Astrocyte (in vitro differentiated cells and primary cell): ENCODE data around the gene AVEN. TPM values are rescaled to one million over a fixed set of nuclear protein-coding genes. Genes with fewer than 3 reads are reported as not detected.

ENCODE experiments used
- DNase-seq: peaks from one replicate; pipeline ENCODE4 v3.0.0-alpha.2; 2010; ENCODE audit warnings: low read depth
- FAIRE-seq: peaks from 2 replicates; lab custom pipeline; 2011; peaks lifted over from hg19 to GRCh38; lab: Jason Lieb, UNC
- H2AFZ ChIP-seq: 2 replicates; pipeline ENCODE4 v1.6.0; 2012; ENCODE audit warnings: low read depth, low read length, inconsistent platforms
- H3K27ac ChIP-seq: 2 replicates; pipeline ENCODE4 v1.5.1; 2011; ENCODE audit warnings: low read depth, low read length, inconsistent platforms
- H3K27me3 ChIP-seq: 2 replicates; pipeline ENCODE4 v1.6.0; 2011; ENCODE audit warnings: low read length, inconsistent platforms; ENCODE audit not compliant: insufficient read depth
- H3K36me3 ChIP-seq: 2 replicates; pipeline ENCODE4 v1.5.1; 2011; ENCODE audit warnings: low read length, inconsistent platforms; ENCODE audit not compliant: insufficient read depth
- H3K4me1 ChIP-seq: 2 replicates; pipeline ENCODE4 v1.5.1; 2011; ENCODE audit warnings: low read length, inconsistent platforms; ENCODE audit not compliant: insufficient read depth
- H3K4me2 ChIP-seq: 2 replicates; pipeline ENCODE4 v1.6.0; 2012; ENCODE audit warnings: low read length, inconsistent platforms
- H3K4me3 ChIP-seq: 2 replicates; pipeline ENCODE4 v1.5.1; 2011; ENCODE audit warnings: low read depth, mild to moderate bottlenecking, low read length, inconsistent platforms; ENCODE audit not compliant: insufficient read depth
- H3K79me2 ChIP-seq: 2 replicates; pipeline ENCODE4 v1.6.0; 2012; ENCODE audit warnings: mild to moderate bottlenecking, low read length, inconsistent platforms; ENCODE audit not compliant: insufficient read depth
- H3K9ac ChIP-seq: 2 replicates; pipeline ENCODE4 v1.6.0; 2012; ENCODE audit warnings: mild to moderate bottlenecking, low read length, inconsistent platforms
- H3K9me3 ChIP-seq: 2 replicates; pipeline ENCODE4 v1.5.1; 2012; ENCODE audit warnings: low read depth, mild to moderate bottlenecking, low read length, inconsistent platforms; ENCODE audit not compliant: insufficient read depth
- H4K20me1 ChIP-seq: 2 replicates; pipeline ENCODE4 v1.6.0; 2012; ENCODE audit warnings: low read length, inconsistent platforms; ENCODE audit not compliant: insufficient read depth
- H3K27ac Mint-ChIP-seq: one replicate; pipeline ENCODE4 v1.8.0; 2021; ENCODE audit warnings: mild to moderate bottlenecking, mixed read lengths; ENCODE audit not compliant: unreplicated experiment
- H3K27me3 Mint-ChIP-seq: one replicate; pipeline ENCODE4 v1.8.0; 2021; ENCODE audit warnings: low read depth, mixed read lengths; ENCODE audit not compliant: unreplicated experiment
- H3K36me3 Mint-ChIP-seq: one replicate; pipeline ENCODE4 v1.8.0; 2021; ENCODE audit warnings: low read depth, mixed read lengths; ENCODE audit not compliant: unreplicated experiment
- H3K4me1 Mint-ChIP-seq: one replicate; pipeline ENCODE4 v1.8.0; 2021; ENCODE audit warnings: low read depth, mixed read lengths; ENCODE audit not compliant: unreplicated experiment
- H3K4me3 Mint-ChIP-seq: one replicate; pipeline ENCODE4 v1.8.0; 2021; ENCODE audit warnings: mild to moderate bottlenecking, moderate library complexity, mixed read lengths; ENCODE audit not compliant: unreplicated experiment
- H3K9me3 Mint-ChIP-seq: one replicate; pipeline ENCODE4 v1.8.0; 2021; ENCODE audit warnings: mild to moderate bottlenecking, mixed read lengths; ENCODE audit not compliant: unreplicated experiment
- EZH2 ChIP-seq: IDR thresholded peaks from 2 replicates; pipeline ENCODE4 v1.6.1; 2012; ENCODE audit warnings: mild to moderate bottlenecking, low read length, inconsistent platforms; ENCODE audit not compliant: insufficient read depth
- total RNA-seq: library from RNA; stranded (reverse); gene quantifications from 2 replicates; pipeline ENCODE4 v1.2.1, GENCODE V29; 2021
- TF ChIP-seq, protein P1 (sequence below): IDR thresholded peaks from 2 replicates; pipeline ENCODE4 v1.5.1; 2011; ENCODE audit warnings: low read depth, mild to moderate bottlenecking, inconsistent platforms, low read length, moderate library complexity; ENCODE audit not compliant: insufficient read depth

Gene AVEN
- total RNA-seq, 1 donor from 2014 or later: 34.1 TPM

DNA sequence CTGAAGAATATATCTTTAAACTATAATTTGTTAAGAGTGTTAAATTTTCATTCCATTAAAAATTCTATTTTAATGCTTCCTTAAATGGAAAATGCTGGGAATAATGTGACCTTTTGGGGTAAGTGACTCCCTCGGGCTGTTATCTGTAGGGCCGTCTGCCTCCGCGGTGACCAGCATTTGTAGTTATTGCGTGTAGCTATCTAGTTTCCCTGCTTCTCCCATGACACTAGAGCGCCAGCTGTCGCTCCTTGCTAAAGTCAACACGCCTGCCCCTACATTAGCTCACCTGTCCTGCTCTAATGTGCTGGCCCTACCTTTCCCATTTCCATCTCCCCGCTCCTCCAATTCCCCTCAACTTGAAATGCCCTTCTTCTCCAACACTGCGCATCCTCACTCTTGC is 83.1 kb downstream of the AVEN start:
- no peaks in the 10 kb centered on the region for H3K4me1 ChIP-seq
- no peak overlapping the region for H3K27ac ChIP-seq
- DNase-seq: no peak
- no peak overlapping the region for H3K4me3 ChIP-seq
- no peaks in the 10 kb centered on the region for H3K36me3 Mint-ChIP-seq
- no peaks in the 10 kb centered on the region for H3K27me3 Mint-ChIP-seq
- H4K20me1 ChIP-seq: peaks cover 28% of the 10 kb centered on the region
- H3K27ac Mint-ChIP-seq: no peak overlapping the region
- no peaks in the 10 kb centered on the region for H3K9me3 ChIP-seq
- FAIRE-seq: no peak
- H3K4me3 Mint-ChIP-seq: no peak overlapping the region
- no peaks in the 10 kb centered on the region for H3K36me3 ChIP-seq
- H2AFZ ChIP-seq: no peak overlapping the region
- H3K4me2 ChIP-seq: no peak overlapping the region
- TF ChIP-seq, protein P1, sequence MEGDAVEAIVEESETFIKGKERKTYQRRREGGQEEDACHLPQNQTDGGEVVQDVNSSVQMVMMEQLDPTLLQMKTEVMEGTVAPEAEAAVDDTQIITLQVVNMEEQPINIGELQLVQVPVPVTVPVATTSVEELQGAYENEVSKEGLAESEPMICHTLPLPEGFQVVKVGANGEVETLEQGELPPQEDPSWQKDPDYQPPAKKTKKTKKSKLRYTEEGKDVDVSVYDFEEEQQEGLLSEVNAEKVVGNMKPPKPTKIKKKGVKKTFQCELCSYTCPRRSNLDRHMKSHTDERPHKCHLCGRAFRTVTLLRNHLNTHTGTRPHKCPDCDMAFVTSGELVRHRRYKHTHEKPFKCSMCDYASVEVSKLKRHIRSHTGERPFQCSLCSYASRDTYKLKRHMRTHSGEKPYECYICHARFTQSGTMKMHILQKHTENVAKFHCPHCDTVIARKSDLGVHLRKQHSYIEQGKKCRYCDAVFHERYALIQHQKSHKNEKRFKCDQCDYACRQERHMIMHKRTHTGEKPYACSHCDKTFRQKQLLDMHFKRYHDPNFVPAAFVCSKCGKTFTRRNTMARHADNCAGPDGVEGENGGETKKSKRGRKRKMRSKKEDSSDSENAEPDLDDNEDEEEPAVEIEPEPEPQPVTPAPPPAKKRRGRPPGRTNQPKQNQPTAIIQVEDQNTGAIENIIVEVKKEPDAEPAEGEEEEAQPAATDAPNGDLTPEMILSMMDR: no peak
- no peak for TF ChIP-seq EZH2
- H3K27me3 ChIP-seq: no peaks in the 10 kb centered on the region
- H3K9ac ChIP-seq: no peak overlapping the region
- H3K79me2 ChIP-seq: peaks cover 13% of the 10 kb centered on the region
- peaks cover 2% of the 10 kb centered on the region for H3K9me3 Mint-ChIP-seq
- peaks cover 3% of the 10 kb centered on the region for H3K4me1 Mint-ChIP-seq

DNA sequence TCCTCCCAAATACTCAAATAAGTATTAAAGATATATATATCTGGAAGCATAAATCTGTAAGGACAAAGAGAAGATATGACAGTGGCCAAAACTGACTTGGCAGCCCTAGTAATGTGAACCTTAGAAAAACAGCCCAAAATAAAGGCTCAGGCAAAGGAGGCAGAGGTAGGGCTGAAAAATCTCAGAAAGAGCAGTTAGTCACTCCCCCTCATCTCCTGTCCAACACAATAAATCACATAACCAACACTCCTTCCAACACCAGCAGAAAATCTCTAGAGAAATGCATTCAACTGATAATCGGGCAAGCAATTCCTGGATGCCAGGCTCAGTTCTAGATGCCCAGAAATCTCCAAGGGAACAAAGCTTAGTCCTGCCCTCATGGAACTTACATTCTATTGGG is 92.9 kb downstream of the AVEN start:
- peaks cover 3% of the 10 kb centered on the region for H3K4me1 Mint-ChIP-seq

More for the DNA sequence above, 92.9 kb downstream of the AVEN start:
- Histone ChIP-seq H2AFZ (no peak overlapping the region), H3K27ac (no peak overlapping the region), H3K4me2 (no peak overlapping the region), H3K27me3 (no peaks in the 10 kb centered on the region), H3K4me3 (no peak overlapping the region), H4K20me1 (peaks cover 15% of the 10 kb centered on the region), H3K4me1 (no peaks in the 10 kb centered on the region), H3K9ac (no peak overlapping the region), H3K79me2 (peaks cover 5% of the 10 kb centered on the region), H3K9me3 (no peaks in the 10 kb centered on the region), H3K36me3 (no peaks in the 10 kb centered on the region)
- Mint-ChIP-seq H3K9me3 (no peaks in the 10 kb centered on the region), H3K36me3 (peaks cover 2% of the 10 kb centered on the region), H3K4me3 (no peak overlapping the region), H3K27ac (no peak overlapping the region), H3K27me3 (no peaks in the 10 kb centered on the region)
- DNase-seq (no peak), FAIRE-seq (no peak)
- TF ChIP-seq, protein P1: no peak
- no peak for TF ChIP-seq EZH2
